ENCODE measurements around the gene ARL10.

DNA sequence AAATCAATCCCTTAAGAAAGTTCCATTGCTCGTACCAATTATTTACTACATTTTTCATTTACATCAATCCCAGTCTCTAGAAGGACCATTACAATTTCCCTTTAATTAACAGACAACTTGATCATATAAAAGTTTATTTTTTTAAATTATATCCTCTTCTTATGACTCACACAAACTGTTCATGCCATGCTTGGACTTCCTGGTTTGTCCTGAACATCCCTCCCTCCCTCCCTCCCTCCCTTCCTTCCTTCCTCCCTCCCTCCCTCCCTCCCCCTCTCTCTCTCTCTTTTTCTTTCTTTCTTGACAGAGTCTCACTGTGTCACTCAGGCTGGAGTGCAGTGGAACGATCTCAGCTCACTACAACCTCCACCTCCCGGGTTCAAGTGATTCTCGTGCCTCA lies 62.7 kb downstream of the ARL10 start:
- no peak for TF ChIP-seq POLR2AphosphoS5 (IDR thresholded peaks at IDR 0.05; ENCODE audit: low read depth, low read length)
- no peak for TF ChIP-seq POLR2A (IDR thresholded peaks at IDR 0.05; ENCODE audit: low read depth, low read length)
- no peak for TF ChIP-seq TAF1 (IDR thresholded peaks at IDR 0.05; ENCODE audit: borderline replicate concordance, low read depth, low read length)

All from GM12892 (cell line).